AG08395 (cell line): ENCODE measurements around the gene MAPK11.

Source experiments
- DNase-seq: peaks from one replicate; pipeline ENCODE4 v3.0.0; 2012; ENCODE audit warnings: mixed read lengths, low spot score

Gene MAPK11

GRCh38 chr22:50269970-50270665 lies at the start of gene MAPK11:
Gene MAPK11 (minus strand): TSS chr22:50270380. CDS start chr22:50270292, 88 bp downstream.
- DNase-seq: peak; percentile 44

- DNase-seq: no peak
These were observed 49.3 kb upstream of the MAPK11 start for GRCh38 chr22:50319503-50319951.

GRCh38 chr22:50318698-50319411 lies 48.7 kb upstream of the MAPK11 start:
- no peak for DNase-seq

- DNase-seq: no peak
These were observed 48.1 kb upstream of the MAPK11 start for GRCh38 chr22:50318356-50318697.

- DNase-seq: no peak
These were observed 47.5 kb upstream of the MAPK11 start for GRCh38 chr22:50317674-50318073.

- DNase-seq: no peak
These were observed 47.0 kb upstream of the MAPK11 start for GRCh38 chr22:50317178-50317577.

- no peak for DNase-seq
These were observed 46.2 kb upstream of the MAPK11 start for GRCh38 chr22:50316114-50317065.

- no peak for DNase-seq
These were observed 45.3 kb upstream of the MAPK11 start for GRCh38 chr22:50315289-50316113.

GRCh38 chr22:50314455-50315288 lies 44.5 kb upstream of the MAPK11 start:
- no peak for DNase-seq

GRCh38 chr22:50314081-50314454 lies 43.9 kb upstream of the MAPK11 start:
- DNase-seq: no peak

- no peak for DNase-seq
These were observed 43.4 kb upstream of the MAPK11 start for GRCh38 chr22:50313600-50313999.

- no peak for DNase-seq
These were observed 42.8 kb upstream of the MAPK11 start for GRCh38 chr22:50313021-50313420.

- DNase-seq: no peak
These were observed 42.2 kb upstream of the MAPK11 start for GRCh38 chr22:50312371-50312770.

- no peak for DNase-seq
These were observed 41.6 kb upstream of the MAPK11 start for GRCh38 chr22:50311606-50312351.

- DNase-seq: no peak
These were observed 40.8 kb upstream of the MAPK11 start for GRCh38 chr22:50310949-50311444.

- no peak for DNase-seq
These were observed 40.0 kb upstream of the MAPK11 start for GRCh38 chr22:50310031-50310722.

- no peak for DNase-seq
These were observed 39.4 kb upstream of the MAPK11 start for GRCh38 chr22:50309601-50309991.

- DNase-seq: no peak
These were observed 38.9 kb upstream of the MAPK11 start for GRCh38 chr22:50308986-50309600.

- DNase-seq: peak; percentile 76
These were observed 38.4 kb upstream of the MAPK11 start for GRCh38 chr22:50308597-50308935.
